ENCODE measurements around the gene CYP2C18. TPM values are rescaled to one million over a fixed set of nuclear protein-coding genes. Genes with fewer than 3 reads are reported as not detected.
"Not testable (repeated sequence)": the region's sequence is repeated elsewhere in the genome, so short reads cannot be mapped to it uniquely, and the experiment has no call there.

CYP2C18 gene
- total RNA-seq, 1 donor from 2014 or later, result 11.5 TPM

- no peak for DNase-seq (ENCODE audit: extremely low spot score in 2 of 2)
- intact Hi-C loops (cut with DNase I), result no loop called here
- no peak overlapping the region for H3K4me3 ChIP-seq
These were observed 5.8 kb upstream of the CYP2C18 start for GRCh38 chr10:94677691-94678090.

GRCh38 chr10:94678475-94678874 lies 5.1 kb upstream of the CYP2C18 start:
- DNase-seq (ENCODE audit: extremely low spot score in 2 of 2), result no peak
- TF ChIP-seq POLR2AphosphoS5 (IDR thresholded peaks at IDR 0.05; ENCODE audit: insufficient read depth in 1 of 2, low read depth in 1 of 2) (no peak), POLR2A (IDR thresholded peaks at IDR 0.05) (no peak)
- TF ChIP-seq, protein P1, sequence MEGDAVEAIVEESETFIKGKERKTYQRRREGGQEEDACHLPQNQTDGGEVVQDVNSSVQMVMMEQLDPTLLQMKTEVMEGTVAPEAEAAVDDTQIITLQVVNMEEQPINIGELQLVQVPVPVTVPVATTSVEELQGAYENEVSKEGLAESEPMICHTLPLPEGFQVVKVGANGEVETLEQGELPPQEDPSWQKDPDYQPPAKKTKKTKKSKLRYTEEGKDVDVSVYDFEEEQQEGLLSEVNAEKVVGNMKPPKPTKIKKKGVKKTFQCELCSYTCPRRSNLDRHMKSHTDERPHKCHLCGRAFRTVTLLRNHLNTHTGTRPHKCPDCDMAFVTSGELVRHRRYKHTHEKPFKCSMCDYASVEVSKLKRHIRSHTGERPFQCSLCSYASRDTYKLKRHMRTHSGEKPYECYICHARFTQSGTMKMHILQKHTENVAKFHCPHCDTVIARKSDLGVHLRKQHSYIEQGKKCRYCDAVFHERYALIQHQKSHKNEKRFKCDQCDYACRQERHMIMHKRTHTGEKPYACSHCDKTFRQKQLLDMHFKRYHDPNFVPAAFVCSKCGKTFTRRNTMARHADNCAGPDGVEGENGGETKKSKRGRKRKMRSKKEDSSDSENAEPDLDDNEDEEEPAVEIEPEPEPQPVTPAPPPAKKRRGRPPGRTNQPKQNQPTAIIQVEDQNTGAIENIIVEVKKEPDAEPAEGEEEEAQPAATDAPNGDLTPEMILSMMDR (IDR thresholded peaks at IDR 0.05), result no peak
- Histone ChIP-seq H3K27ac (no peak overlapping the region), H3K36me3 (no peaks in the 10 kb centered on the region), H3K4me1 (no peaks in the 10 kb centered on the region), H3K4me3 (no peak overlapping the region), H3K27me3 (no peaks in the 10 kb centered on the region), H3K9me3 (no peaks in the 10 kb centered on the region)
- intact Hi-C loops (cut with DNase I), result no loop called here

More at GRCh38 chr10:94677691-94678090, 5.8 kb upstream of the CYP2C18 start:
- Histone ChIP-seq H3K27ac (no peak overlapping the region), H3K27me3 (no peaks in the 10 kb centered on the region), H3K4me1 (no peaks in the 10 kb centered on the region), H3K36me3 (no peaks in the 10 kb centered on the region), H3K9me3 (no peaks in the 10 kb centered on the region)
- TF ChIP-seq POLR2AphosphoS5 (IDR thresholded peaks at IDR 0.05; ENCODE audit: insufficient read depth in 1 of 2, low read depth in 1 of 2) (no peak), POLR2A (IDR thresholded peaks at IDR 0.05) (no peak)
- TF ChIP-seq, protein P1 (IDR thresholded peaks at IDR 0.05), result no peak

- Histone ChIP-seq H3K4me3 (no peak overlapping the region), H3K27ac (no peak overlapping the region)
- TF ChIP-seq, protein P1 (IDR thresholded peaks at IDR 0.05), result no peak
- peak in 1 of 2 donors; percentile 37 for TF ChIP-seq POLR2AphosphoS5 (IDR thresholded peaks at IDR 0.05; ENCODE audit: insufficient read depth in 1 of 2, low read depth in 1 of 2)
These were observed 3.0 kb upstream of the CYP2C18 start for GRCh38 chr10:94680544-94680943.

GRCh38 chr10:94682636-94683035 lies 893 bp upstream of the CYP2C18 start:
- DNase-seq (ENCODE audit: extremely low spot score in 2 of 2); intact Hi-C loops (cut with DNase I); H3K9me3 ChIP-seq; H3K27ac ChIP-seq; H3K4me1 ChIP-seq; H3K27me3 ChIP-seq; H3K4me3 ChIP-seq; H3K36me3 ChIP-seq: not testable (repeated sequence)

More at GRCh38 chr10:94680544-94680943, 3.0 kb upstream of the CYP2C18 start:
- Histone ChIP-seq H3K4me1 (no peaks in the 10 kb centered on the region), H3K27me3 (no peaks in the 10 kb centered on the region), H3K36me3 (no peaks in the 10 kb centered on the region), H3K9me3 (no peaks in the 10 kb centered on the region)
- intact Hi-C loops (cut with DNase I), result no loop called here
- no peak for DNase-seq (ENCODE audit: extremely low spot score in 2 of 2)

- H3K27ac ChIP-seq, result no peak overlapping the region
- no peaks in the 10 kb centered on the region for H3K36me3 ChIP-seq
- DNase-seq (ENCODE audit: extremely low spot score in 2 of 2), result no peak
- no peaks in the 10 kb centered on the region for H3K4me1 ChIP-seq
- TF ChIP-seq, protein P1 (IDR thresholded peaks at IDR 0.05), result no peak
- no peak for TF ChIP-seq POLR2AphosphoS5 (IDR thresholded peaks at IDR 0.05; ENCODE audit: insufficient read depth in 1 of 2, low read depth in 1 of 2)
- H3K9me3 ChIP-seq, result no peaks in the 10 kb centered on the region
- no peaks in the 10 kb centered on the region for H3K27me3 ChIP-seq
- intact Hi-C loops (cut with DNase I), result no loop called here
- H3K4me3 ChIP-seq, result no peak overlapping the region
These were observed 4.2 kb downstream of the CYP2C18 start for GRCh38 chr10:94687625-94688248.

All from vagina (tissue), 2 donors.